Measurements from ENCODE around the gene SHANK1. TPM values are rescaled to one million over a fixed set of nuclear protein-coding genes. Genes with fewer than 3 reads are reported as not detected.

Gene SHANK1
- total RNA-seq, 2 experiments from 2014 or later = 0.03 to 13.1 TPM

DNA sequence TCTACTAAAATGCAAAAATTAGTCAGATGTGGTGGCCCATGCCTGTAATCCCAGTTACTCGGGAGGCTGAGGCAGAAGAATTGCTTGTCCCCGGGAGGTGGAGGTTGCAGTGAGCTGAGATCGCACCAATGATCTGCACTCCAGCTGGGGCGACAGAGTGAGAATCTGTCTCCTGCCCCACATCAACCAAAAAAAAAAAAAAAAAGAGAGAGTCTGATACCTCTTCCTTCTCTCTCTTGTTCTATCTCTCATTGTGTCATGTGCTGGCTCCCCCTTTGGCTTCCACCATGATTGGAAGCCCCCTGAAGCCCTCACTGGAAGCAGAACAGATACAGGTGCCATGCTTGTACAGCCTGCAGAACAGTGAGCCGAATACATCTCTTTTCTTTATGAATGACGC, 23.9 kb upstream of the SHANK1 start:
- no peaks in the 10 kb centered on the region for H3K9me2 ChIP-seq (ENCODE audit: insufficient read depth, low read length)
- no peak for DNase-seq (ENCODE audit: low spot score)
- H3K36me3 ChIP-seq (ENCODE audit: insufficient read depth, low read length) = no peaks in the 10 kb centered on the region
- intact Hi-C loops (cut with micrococcal nuclease; ENCODE audit: unreplicated experiment) = no loop called here
- no peak overlapping the region for H3K27ac ChIP-seq (ENCODE audit: low read depth, low read length, poor library complexity, severe bottlenecking)
- no peaks in the 10 kb centered on the region for H4K20me1 ChIP-seq (ENCODE audit: insufficient read depth, low read length)
- no peak overlapping the region for H3K4me3 ChIP-seq (ENCODE audit: low read depth, low read length, poor library complexity, severe bottlenecking)
- ChIA-PET POLR2A (no interaction called here), CTCF (ENCODE audit: unreplicated experiment) (no interaction called here)
- BruUV-seq (replicated peaks) = no TSS peak
- no peaks in the 10 kb centered on the region for H3K9me3 ChIP-seq (ENCODE audit: low read length)
- no peaks in the 10 kb centered on the region for H3K4me1 ChIP-seq (ENCODE audit: insufficient read depth, low read length, poor library complexity, severe bottlenecking)
- TF ChIP-seq, protein P1, sequence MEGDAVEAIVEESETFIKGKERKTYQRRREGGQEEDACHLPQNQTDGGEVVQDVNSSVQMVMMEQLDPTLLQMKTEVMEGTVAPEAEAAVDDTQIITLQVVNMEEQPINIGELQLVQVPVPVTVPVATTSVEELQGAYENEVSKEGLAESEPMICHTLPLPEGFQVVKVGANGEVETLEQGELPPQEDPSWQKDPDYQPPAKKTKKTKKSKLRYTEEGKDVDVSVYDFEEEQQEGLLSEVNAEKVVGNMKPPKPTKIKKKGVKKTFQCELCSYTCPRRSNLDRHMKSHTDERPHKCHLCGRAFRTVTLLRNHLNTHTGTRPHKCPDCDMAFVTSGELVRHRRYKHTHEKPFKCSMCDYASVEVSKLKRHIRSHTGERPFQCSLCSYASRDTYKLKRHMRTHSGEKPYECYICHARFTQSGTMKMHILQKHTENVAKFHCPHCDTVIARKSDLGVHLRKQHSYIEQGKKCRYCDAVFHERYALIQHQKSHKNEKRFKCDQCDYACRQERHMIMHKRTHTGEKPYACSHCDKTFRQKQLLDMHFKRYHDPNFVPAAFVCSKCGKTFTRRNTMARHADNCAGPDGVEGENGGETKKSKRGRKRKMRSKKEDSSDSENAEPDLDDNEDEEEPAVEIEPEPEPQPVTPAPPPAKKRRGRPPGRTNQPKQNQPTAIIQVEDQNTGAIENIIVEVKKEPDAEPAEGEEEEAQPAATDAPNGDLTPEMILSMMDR (conservative IDR thresholded peaks at IDR 0.05; ENCODE audit: low read length) = no peak
- TF ChIP-seq EZH2phosphoT487 (IDR thresholded peaks at IDR 0.05; ENCODE audit: borderline replicate concordance, low read depth, low read length) = no peak
- no peak overlapping the region for H2AFZ ChIP-seq (ENCODE audit: low read length)
- H3K4me2 ChIP-seq (ENCODE audit: low read length) = no peak overlapping the region
- no peaks in the 10 kb centered on the region for H3K79me2 ChIP-seq (ENCODE audit: insufficient read depth, low read depth, low read length)

DNA sequence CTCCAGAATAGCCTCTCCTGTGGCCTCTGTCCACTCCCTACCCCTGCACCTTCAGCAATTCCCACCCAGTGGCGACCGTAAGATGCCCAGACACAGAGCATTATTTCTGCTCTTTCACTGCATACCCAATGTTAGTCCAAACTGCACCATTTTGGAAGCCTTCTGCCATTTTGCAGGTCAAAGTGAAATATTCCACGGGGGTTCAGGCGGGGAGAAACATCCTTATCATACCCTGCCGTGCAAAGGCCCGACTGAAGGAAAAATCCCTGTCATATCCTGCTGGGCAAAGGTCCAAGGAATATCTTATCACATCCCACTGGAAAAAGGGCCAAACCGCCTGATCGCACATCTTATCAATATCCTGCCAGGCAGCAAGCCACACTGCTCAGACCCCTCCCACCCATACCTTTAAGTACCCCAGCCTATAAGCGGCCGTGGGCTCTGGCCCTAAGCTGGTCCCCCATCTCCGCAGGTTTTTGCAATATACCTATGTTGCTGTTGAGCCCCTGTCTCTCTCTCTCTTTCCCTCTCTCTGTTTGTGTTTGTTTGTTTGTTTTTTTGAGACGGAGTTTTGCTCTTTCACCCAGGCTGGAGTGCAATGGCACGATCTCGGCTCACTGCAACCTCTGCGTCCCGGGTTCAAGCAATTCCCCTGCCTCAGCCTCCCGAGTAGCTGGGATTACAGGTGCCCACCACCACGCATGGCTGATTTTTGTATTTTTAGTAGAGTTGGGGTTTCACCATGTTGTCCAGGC, 21.8 kb upstream of the SHANK1 start:
- no peaks in the 10 kb centered on the region for H3K4me1 ChIP-seq (ENCODE audit: insufficient read depth, low read length, poor library complexity, severe bottlenecking)
- H4K20me1 ChIP-seq (ENCODE audit: insufficient read depth, low read length) = no peaks in the 10 kb centered on the region
- H3K4me3 ChIP-seq (ENCODE audit: low read depth, low read length, poor library complexity, severe bottlenecking) = no peak overlapping the region
- H3K9me2 ChIP-seq (ENCODE audit: insufficient read depth, low read length) = no peaks in the 10 kb centered on the region
- no peak overlapping the region for H3K4me2 ChIP-seq (ENCODE audit: low read length)
- H3K9me3 ChIP-seq (ENCODE audit: low read length) = no peaks in the 10 kb centered on the region
- ChIA-PET CTCF (ENCODE audit: unreplicated experiment) (no interaction called here), POLR2A (interaction anchor here (0.9 kb wide), 1 partner anchor 460 kb away, joined by 3 read pairs; no protein-coding TSS in a partner anchor)
- intact Hi-C loops (cut with micrococcal nuclease; ENCODE audit: unreplicated experiment) = no loop called here
- H3K36me3 ChIP-seq (ENCODE audit: insufficient read depth, low read length) = no peaks in the 10 kb centered on the region
- DNase-seq (ENCODE audit: low spot score) = no peak
- TF ChIP-seq, protein P1 (conservative IDR thresholded peaks at IDR 0.05; ENCODE audit: low read length) = no peak
- TF ChIP-seq EZH2phosphoT487 (IDR thresholded peaks at IDR 0.05; ENCODE audit: borderline replicate concordance, low read depth, low read length) = no peak
- no TSS peak for BruUV-seq (replicated peaks)
- H3K79me2 ChIP-seq (ENCODE audit: insufficient read depth, low read depth, low read length) = no peaks in the 10 kb centered on the region
- H3K27ac ChIP-seq (ENCODE audit: low read depth, low read length, poor library complexity, severe bottlenecking) = no peak overlapping the region
- H2AFZ ChIP-seq (ENCODE audit: low read length) = no peak overlapping the region

DNA sequence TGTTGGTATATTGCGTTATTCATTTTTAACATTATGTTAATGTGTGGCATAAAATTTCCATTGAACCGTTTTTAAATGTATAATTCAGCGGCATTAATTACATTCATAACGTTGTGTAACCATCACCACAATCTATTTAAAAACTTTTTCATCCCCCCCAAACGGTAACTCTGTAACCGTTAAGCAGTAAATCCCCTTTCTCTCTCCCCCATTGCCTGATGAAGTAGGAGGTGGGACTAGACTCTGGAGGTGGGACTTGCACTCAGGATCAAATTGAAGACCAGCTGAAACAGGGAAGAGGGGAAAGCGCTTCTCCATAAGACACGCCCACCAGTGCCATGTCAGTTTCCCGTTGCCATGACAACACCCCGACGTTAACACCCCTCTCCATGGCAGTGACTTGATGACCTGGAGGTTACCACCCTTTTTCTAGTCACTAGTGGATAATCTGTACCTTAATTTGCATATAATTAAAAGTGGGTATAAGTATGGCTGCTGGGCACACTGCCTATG, 20.4 kb upstream of the SHANK1 start:
- H3K4me1 ChIP-seq (ENCODE audit: insufficient read depth, low read length, poor library complexity, severe bottlenecking) = no peaks in the 10 kb centered on the region
- no peaks in the 10 kb centered on the region for H3K9me2 ChIP-seq (ENCODE audit: insufficient read depth, low read length)
- no peaks in the 10 kb centered on the region for H3K9me3 ChIP-seq (ENCODE audit: low read length)
- BruUV-seq (replicated peaks) = no TSS peak
- no peaks in the 10 kb centered on the region for H3K79me2 ChIP-seq (ENCODE audit: insufficient read depth, low read depth, low read length)
- H2AFZ ChIP-seq (ENCODE audit: low read length) = no peak overlapping the region
- H3K4me3 ChIP-seq (ENCODE audit: low read depth, low read length, poor library complexity, severe bottlenecking) = no peak overlapping the region
- H3K36me3 ChIP-seq (ENCODE audit: insufficient read depth, low read length) = no peaks in the 10 kb centered on the region
- CTCF ChIA-PET (ENCODE audit: unreplicated experiment) = no interaction called here
- no peak overlapping the region for H3K27ac ChIP-seq (ENCODE audit: low read depth, low read length, poor library complexity, severe bottlenecking)
- POLR2A ChIA-PET = no interaction called here
- no peaks in the 10 kb centered on the region for H4K20me1 ChIP-seq (ENCODE audit: insufficient read depth, low read length)
- H3K4me2 ChIP-seq (ENCODE audit: low read length) = no peak overlapping the region
- DNase-seq (ENCODE audit: low spot score) = no peak
- intact Hi-C loops (cut with micrococcal nuclease; ENCODE audit: unreplicated experiment) = no loop called here
- no peak for TF ChIP-seq EZH2phosphoT487 (IDR thresholded peaks at IDR 0.05; ENCODE audit: borderline replicate concordance, low read depth, low read length)
- TF ChIP-seq, protein P1 (conservative IDR thresholded peaks at IDR 0.05; ENCODE audit: low read length) = no peak

Data from OCI-LY7 (cell line).